GM19043 (cell line): ENCODE results near the gene LCNL1.

Experiments
- ATAC-seq: cut with Tn5 transposase; IDR thresholded peaks from one replicate; pipeline ENCODE4 v1.9.1; 2021; ENCODE audit warnings: low read depth; ENCODE audit not compliant: unreplicated experiment

Gene LCNL1

DNA sequence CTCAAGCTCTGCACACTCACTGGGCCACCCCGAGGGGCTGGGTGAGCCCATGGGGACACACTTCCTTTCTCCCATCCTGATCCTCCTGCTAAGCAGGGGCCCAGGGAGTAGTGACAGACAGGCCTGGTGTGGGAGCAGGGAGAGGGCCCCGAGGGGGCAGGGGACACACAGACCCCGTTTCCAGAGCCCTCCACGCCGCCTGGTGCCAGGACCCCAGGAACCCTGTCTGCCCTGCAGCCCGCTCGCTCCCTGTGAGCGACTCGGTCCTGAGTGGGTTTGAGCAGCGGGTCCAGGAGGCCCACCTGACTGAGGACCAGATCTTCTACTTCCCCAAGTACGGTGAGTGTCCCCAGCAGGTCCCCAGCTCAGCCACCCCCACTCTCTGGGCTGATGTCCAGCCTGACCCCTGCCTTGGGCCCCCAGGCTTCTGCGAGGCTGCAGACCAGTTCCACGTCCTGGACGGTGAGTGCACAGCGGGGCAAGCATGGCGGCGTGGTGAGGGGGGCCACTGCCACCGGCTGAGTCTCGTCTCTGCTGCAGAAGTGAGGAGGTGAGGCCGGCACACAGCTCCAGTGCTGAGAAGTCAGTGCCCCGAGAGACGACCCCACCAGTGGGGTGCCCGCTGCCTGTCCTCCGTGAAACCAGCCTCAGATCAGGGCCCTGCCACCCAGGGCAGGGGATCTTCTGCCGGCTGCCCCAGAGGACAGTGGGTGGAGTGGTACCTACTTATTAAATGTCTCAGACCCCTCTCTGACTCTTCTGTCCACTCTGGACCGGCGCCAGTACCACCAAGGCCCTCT, 36.4 kb upstream of the LCNL1 start:
- no peak for ATAC-seq

DNA sequence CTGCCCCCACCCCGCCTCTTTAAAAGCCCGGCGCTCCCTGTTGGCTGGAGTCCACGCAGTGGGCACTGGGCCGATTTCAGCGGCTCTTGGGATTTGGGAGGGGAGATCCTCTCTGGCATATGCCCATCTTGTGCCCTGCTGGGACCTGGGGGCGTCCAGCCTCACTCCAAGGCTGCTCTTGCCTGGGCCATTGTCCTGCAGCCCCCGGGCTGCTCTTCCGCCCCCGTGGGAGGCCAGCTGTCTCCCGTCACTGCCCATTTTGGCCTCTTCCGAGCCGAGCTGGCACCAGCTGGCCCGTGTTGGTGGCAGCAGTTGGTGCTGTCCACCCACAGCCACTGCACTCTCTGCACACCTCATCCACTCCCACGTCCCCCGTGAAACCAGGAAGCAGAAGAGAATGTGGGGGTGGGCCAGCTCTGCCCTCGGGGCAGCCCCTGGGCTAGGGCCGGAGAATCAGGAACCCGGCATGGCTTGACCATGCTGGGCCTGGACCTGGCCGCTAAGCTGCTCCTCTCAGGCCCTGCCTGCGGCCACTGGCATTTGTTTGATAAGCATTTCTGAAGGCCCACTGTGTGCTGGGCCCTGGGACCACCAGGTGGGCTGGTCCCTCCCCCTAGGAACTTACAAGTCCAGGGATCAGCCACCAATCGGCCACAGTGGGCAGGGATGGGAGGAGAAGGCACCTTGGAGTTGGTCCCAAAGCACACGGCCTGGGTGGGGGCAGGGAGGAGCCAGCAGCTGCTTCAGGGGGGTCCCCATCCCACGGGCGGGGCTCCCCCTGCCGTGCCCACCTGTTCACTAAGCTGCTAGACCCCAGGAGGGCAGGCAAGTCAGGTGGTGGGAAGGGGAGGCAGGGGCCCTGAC, 35.5 kb upstream of the LCNL1 start:
- ATAC-seq: no peak

DNA sequence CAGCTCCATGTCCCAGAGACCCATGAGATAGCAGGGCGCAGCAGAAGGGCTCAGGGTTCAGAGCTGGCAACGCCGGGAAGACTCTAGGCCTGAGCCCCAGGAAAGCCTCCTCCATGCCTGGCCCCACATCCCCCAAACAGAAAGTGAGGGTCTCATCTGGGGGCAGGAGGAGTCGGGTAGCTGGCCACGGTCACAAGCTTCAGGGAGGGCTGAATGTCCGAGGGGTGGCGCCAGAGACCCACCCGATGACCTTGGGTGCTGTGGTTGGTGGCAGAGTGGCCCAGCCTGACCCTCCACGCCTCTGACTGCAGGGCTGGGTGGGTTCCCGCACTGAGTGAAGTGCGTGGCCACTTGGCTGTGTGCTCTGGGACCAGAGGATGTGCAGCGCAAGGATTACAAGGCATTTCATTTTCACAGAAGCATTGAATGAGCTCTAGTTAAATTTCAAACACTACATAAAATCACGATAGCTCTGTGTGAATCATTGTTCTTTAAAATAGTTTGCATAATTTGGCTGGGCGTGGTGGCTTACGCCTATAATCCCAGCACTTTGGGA, 34.8 kb upstream of the LCNL1 start:
- no peak for ATAC-seq

DNA sequence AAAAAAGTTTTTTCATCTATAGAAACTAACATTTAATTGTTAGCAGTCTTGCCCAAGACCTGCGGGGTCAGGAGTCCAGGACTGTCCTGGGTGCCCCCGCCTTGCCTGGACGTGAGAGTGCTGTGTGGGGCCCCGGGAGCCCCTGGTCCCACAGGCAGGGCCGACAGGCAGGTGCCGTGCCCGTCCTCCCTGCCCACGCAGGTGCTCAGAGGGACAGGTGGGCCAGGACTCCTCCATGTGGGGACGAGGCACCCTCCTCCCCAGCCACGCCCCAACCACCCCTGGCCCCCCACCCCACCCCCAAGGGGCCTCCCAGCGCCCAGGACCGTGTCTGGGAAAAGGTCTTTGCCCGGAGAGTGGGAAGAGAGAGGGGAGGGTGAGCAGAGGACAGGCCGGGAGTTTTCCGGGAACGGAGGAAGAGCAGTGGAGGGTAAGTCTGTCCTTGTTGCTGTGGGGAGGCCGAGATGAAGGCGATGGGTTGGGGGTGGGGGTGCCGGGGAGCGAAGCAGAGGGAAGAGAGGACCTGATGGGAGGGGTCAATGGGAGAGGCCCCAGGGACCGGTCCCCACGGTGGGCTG, 33.5 kb upstream of the LCNL1 start:
- ATAC-seq: no peak

DNA sequence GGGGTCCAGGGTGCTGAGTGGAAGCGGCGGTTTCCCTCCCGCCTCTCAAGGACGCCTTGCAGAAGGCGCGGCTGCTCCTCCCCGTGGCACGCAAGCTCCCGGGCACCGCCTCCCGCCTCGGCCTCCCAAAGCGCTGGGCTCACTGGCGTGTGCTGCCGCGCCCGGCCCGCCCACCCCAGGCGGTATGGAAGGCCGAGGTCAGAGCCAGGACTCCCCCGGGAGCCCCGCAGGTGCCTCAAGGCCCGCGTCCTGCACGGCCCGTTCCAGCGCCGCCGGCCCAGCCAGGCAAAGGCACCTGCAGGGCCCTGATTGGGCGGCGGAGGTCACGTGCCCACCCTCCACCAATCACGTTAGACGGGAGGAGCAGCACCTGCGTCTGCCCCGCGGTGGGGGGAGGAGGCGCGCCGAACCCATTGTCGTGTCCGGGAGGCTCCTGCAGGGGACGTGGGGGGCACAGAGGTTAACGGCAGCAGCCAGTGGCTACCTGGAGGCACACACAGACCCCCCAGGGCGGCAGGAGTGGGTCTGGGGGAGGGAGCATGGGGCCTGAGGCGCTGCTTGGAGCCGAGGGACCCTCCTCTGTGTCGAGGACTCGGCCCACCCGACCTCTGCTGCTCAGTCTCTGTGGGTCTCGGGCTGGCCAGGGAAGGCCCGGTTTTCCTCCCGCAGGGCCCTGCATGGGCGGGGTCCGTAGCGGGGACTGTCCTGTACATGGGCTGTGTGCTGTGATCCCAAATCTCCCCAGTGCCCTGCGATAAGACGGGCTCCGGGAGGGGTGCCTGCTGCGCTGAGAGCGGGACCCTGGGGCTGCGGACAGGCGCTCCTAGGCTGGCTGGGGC, 32.8 kb upstream of the LCNL1 start:
- peak; percentile 91 for ATAC-seq

DNA sequence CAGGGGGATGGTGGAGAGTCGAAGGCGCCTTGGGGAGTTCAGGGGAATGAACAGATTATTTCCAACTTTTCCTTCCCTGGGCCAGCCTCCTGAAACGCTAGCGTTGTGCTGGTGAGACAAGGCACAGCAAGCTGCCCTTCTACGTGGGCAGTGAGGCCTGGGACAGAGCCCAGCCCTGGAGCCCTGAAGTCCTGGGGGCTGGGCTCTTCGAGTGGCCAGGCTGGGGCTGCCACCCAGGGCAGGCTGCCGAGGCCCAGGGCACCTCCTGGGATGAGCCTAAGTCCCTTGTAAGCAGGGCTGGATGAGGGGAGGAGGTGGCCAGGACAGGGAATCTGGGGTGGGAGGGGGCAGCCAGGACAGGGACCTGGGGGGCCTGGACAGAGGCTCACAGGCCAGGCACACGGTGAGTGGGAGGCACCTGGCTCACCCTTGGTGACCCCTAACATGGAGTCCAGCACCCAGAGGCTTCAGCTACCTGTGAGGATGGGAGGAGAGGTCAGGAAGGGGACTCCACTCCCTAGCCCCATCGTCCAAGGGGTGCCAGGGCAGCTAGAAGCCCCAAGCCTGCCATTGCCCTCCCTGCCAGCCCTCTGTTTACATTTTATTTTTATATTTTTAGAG, 32.0 kb upstream of the LCNL1 start:
- ATAC-seq: no peak

DNA sequence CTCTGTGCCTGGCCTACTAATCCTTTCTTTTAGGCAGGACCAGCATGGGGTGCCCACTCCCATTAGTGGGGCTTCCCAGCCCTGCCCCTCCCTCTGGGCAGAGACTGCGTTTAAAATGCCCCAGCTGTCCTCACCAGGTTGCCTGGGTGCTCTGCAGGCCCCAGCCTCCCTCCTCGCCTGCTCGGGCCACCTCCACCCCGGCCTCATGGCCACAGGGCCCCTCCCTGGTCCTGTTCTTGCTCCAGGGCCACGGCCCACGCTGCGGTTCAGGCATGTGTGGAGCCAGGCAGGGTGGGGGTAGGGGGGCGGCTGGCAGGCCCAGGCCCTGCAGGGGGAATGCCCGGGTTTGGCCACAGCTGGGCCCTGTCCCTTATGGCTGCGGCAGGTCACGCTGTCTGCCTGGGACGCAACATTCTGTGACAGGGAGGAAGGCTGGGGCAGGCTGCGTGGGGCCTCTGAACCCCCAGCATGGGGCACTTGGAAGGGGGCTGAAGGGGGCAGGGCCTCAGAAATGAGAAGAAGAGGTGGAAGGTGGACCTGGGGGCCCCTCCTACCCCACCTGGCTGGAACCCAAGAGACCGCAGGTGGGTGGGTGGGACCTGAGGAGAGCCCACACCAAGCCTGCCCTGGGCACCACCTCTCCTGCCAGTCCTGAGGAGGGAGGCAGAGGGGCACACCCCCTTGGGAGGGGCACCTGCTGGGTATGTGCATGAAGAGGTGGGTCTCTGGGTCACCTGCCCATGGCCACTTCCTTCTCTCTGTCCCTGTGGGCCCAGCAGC, 31.1 kb upstream of the LCNL1 start, which contains the start of gene LCN12:
TSS of gene LCN12 (plus strand) at position 733 of the 780 bp plus-strand sequence. CDS start 55 bp downstream, outside the sequence.
- ATAC-seq: no peak

DNA sequence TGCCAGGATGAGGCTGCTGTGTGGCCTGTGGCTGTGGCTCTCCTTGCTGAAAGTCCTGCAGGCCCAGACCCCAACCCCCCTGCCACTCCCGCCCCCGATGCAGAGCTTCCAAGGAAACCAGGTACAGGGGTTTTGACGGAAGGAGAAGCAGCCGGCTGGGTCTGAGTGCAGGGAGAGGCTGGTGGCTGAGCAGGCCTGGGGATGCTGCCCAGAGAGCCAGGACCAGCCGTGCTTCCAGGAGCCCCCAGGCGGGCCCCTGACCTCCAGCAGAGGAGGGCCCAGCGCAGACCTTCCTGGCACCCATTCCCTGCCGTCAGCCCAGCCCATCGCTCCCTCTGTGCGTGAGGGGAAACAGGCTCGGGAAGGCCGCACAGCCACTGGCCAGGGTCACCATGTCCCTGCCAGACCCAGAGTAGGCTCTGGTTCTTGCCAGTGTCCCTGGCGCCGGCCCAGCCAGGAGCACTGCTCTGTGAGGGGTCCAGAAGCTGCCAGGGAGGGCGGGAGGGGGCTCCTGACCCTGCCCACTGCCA, 30.4 kb upstream of the LCNL1 start:
- no peak for ATAC-seq

DNA sequence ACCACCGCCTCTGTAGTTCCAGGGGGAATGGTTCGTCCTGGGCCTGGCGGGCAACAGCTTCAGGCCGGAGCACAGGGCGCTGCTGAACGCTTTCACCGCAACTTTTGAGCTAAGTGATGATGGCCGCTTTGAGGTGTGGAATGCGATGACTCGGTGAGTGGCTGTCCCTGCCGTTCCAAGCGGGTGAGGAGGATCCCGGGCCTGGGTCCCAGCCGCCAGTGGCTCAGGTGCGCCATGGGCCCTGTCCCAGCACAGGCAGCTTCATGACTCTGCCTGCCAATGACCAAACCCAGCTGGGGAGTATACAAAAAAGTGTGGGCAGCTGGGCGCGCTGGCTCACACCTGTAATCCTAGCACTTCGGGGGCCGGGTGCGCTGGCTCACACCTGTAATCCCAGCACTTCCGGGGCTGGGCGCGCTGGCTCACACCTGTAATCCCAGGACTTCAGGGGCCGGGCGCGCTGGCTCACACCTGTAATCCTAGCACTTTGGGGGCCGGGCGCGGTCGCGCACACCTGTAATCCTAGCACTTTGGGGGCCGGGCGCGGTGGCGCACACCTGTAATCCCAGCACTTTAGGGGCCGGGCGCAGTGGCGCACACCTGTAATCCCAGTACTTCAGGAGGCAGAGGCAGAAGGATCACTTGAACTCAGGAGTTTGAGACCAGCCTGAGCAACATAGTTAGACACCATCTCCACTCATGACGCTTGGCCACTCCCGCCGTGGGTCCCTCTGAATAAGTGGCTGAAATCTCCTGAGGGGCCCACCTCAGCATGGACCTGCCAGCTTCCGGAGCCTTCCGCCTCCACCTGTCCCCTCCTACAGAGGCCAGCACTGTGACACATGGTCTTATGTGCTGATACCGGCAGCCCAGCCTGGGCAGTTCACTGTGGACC, 29.7 kb upstream of the LCNL1 start:
- ATAC-seq: no peak

DNA sequence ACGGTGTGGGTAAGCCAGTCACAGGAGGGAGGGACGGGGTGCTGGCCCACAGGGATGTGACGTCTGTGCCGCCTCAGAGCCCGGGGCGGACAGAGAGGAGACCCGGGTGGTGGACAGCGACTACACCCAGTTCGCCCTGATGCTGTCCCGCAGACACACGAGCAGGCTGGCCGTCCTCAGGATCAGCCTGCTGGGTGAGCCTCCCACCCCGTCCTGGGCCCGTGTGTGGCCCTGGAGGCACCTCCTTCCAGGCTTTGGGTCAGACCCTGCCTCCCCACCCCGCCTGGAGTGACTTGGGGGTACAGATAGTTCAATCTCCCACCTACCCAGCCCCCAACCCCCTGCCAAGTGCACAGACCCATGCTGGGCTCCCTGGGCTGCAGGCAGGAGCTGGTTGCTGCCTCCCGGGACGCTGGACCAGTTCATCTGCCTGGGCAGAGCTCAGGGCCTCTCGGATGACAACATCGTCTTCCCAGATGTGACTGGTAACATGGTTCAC, 29.0 kb upstream of the LCNL1 start:
- no peak for ATAC-seq

DNA sequence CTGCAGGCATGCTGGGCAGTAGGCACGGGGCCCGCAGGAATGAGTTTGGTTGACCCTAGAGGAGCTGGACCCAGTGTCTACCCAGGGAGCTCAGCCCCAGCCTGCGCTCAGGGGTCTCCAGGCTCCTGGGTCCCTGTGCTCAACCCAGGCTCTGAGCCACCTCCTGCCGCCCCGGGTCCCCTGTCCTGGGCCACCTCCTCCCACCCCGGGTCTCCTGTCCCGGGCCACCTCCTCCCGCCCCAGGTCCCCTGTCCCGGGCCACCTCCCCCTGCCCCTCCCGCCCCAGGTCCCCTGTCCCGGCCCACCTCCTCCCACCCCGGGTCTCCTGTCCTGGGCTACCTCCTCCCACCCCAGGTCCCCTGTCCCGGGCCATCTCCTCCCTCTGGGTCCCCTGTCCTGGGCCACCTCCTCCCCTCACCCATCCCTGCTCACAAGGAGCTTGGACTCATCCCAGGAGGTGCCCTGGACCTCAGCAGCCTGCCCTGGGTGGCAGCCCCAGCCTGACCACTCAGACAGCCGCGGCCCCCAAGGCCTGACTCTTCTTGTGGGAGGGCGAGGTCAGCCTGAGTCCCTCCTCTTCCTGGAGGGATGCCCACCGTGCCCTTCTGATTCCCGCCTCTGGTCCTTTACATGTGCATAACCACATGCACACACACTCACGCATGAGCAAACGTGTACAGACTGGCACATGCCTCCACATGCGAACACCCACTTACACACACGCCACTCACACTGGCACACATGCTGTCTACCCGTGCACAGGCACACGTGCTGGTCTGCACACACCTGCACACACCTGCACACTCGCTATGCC, 28.3 kb upstream of the LCNL1 start:
- ATAC-seq: no peak

DNA sequence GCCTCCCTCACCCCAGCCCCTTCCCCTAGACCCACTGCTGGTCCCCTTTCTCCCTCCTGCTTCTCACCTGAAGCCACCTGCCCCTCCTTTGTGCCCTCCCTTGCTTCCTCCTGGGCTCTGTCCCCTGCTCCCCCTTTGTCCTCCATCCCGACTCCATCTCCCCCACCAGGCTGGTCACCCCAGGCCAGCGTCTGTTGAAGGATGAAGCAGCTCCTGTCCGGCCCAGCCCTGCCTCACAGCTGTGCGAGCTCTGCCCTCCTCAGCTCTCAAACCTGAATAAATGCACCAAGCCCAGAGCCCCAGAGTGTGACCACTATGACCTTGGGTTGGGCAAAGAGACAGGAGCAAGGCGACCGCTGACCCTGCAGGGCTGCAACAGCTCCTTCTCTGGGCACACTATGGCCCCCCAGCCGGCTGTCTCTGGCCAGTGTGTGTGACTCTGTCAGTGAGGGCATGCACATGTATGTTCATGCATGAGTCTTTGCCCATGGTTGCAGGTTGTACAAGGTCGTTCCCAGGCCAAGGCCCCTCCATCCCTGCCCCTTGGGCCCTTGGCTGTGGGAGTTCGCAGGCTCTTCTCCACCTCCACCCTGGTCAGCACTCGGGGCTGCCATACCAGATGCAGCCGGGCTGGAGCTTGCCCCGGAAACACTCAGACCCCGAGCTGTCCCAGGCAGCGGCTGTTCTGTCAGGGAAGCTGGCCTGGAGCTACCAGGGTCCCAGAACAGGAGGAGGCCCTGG, 27.4 kb upstream of the LCNL1 start:
- no peak for ATAC-seq

DNA sequence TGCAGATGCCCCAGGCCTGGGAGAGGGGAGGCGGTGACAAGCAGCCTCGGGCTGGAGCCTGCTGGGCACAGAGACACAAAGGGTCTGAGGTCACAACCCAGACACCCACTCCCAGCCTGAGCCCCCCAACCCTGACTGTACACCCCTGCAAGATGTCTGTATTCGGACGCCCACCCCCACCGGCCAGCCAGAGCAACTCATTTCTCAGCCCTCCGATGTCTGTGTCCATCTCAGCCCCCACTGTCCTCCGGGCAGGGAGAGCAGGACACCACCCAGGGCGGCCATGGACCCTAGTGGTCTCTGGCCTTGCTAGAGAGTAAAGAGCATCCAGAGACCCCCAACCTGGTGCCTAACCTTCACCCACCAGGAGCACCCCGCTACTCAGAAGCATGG, 26.9 kb upstream of the LCNL1 start:
- ATAC-seq: no peak

DNA sequence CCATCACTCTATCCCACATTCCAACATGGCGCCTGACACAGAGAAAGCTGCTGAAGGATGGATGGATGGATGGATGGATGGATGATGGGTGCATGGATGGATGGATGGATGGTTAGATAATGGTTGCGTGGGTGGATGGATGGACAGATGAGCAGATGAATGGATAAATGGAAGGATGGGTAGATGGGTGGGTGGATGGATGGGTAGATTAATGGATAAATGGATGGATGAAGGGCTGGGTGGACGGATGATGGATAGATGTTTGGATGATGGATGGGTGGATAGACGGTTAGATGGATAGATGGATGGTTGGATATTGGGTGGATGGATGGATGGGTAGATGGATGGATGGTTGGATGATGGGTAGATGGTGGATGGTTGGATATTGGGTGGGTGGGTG, 26.2 kb upstream of the LCNL1 start:
- no peak for ATAC-seq

DNA sequence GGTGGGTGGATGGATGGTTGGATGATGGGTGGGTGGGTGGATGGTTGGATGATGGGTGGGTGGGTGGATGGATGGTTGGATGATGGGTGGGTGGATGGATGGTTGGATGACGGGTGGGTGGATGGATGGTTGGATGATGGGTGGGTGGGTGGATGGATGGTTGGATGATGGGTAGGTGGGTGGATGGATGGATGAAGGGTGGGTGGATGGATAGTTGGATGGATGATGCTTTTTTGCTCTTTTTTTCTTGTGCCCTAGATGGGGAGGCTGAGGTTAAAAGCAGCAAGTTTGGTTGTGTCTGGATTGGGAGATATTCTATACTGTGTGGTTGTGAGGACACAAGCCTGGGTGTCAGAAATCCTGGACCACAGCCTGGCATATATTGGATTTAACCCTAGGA, 25.3 kb upstream of the LCNL1 start:
- no peak for ATAC-seq

DNA sequence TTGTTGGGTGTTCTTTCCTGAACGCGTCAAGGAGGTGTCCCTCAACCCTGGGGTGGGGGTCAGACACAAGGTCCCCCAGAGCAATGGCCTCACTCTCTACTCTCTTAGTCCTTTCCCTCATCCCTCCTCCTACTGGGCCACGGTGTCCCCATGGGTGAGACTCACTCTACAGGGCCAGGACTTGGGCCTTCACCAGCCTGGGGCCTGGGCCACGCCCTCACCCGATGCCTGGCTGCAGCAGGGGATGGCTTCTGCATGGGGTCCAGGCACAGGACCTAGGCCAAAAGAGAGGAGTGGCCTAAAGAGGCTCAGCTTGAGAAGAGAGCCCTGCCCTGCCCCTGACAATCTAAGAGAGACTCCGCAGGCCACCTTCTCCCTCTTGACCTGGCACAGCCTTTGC, 24.9 kb upstream of the LCNL1 start:
- no peak for ATAC-seq
